ENCODE results near the gene IFT22.

- TF ChIP-seq POLR2A (IDR thresholded peaks at IDR 0.05): no peak
- TF ChIP-seq CTCF (IDR thresholded peaks at IDR 0.05): no peak
These were observed 10.4 kb upstream of the IFT22 start for GRCh38 chr7:101332026-101332425.

Measured in right lobe of liver (tissue), 4 donors.